HG02885 (cell line): ENCODE results near the gene SFN.
"Not testable (repeated sequence)": the region's sequence is repeated elsewhere in the genome, so short reads cannot be mapped to it uniquely, and the experiment has no call there.

ENCODE experiments used
- ATAC-seq: cut with Tn5 transposase; IDR thresholded peaks from one replicate; pipeline ENCODE4 v1.9.1; 2021; ENCODE audit warnings: mild to moderate bottlenecking; ENCODE audit not compliant: unreplicated experiment, poor library complexity

Gene SFN

DNA sequence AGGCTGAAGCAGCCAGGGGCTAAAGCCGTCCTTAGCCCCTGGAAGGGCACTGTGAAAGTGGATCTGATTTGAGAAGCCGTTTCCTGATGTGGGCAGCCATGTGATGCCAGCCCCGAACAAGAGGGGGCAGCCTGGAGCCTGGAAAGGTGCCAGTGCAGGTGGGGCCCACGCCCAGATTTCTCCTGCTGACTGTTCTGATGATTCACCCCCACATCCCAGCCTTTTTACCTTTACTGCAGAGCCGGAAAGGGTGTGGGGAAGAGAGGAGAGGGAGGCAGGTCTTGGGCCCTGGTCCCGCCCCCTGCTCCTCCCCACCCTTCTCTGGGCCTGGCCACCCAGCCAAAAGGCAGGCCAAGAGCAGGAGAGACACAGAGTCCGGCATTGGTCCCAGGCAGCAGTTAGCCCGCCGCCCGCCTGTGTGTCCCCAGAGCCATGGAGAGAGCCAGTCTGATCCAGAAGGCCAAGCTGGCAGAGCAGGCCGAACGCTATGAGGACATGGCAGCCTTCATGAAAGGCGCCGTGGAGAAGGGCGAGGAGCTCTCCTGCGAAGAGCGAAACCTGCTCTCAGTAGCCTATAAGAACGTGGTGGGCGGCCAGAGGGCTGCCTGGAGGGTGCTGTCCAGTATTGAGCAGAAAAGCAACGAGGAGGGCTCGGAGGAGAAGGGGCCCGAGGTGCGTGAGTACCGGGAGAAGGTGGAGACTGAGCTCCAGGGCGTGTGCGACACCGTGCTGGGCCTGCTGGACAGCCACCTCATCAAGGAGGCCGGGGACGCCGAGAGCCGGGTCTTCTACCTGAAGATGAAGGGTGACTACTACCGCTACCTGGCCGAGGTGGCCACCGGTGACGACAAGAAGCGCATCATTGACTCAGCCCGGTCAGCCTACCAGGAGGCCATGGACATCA lies at the start of gene SFN:
TSS of gene SFN (plus strand) at position 369 of the 904 bp plus-strand sequence. CDS start at position 433, 64 bp downstream.
- no peak for ATAC-seq

DNA sequence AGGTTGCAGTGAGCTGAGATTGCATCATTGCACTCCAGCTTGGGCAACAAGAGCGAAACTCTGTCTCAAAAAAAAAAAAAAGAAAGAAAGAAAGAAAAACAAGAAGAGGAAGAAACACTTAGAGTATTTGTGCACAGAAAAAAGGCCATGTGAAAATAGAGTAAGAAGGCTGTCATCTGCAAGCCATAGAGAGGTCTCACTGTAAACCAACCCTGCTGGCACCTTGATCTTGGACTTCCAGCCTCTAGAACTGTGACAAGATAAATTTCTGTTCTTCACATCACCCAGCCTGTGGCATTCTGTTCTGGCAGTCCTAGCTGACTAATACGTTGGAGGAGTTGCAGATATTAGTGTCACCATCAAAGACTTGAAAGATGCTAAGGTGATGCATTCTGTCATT lies 48.6 kb upstream of the SFN start:
- no peak for ATAC-seq

DNA sequence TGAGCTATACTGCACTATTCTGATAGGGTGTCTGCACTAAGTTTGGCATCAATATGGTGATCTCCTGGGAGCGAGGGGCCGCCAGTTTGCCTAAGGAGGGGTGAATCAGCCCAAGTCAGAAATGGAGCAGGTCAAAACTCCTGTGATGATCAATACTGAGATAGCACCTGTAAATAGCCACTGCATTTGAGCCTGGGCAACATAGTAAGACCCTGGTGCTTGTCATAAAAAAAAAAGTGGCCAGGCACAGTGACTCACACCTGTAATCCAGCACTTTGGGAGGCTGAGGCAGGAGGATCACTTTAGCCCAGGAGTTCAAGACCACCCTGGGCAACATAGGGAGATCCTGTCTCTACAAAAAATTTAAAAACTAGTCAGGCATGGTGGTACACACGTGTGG lies 48.1 kb upstream of the SFN start:
- no peak for ATAC-seq

DNA sequence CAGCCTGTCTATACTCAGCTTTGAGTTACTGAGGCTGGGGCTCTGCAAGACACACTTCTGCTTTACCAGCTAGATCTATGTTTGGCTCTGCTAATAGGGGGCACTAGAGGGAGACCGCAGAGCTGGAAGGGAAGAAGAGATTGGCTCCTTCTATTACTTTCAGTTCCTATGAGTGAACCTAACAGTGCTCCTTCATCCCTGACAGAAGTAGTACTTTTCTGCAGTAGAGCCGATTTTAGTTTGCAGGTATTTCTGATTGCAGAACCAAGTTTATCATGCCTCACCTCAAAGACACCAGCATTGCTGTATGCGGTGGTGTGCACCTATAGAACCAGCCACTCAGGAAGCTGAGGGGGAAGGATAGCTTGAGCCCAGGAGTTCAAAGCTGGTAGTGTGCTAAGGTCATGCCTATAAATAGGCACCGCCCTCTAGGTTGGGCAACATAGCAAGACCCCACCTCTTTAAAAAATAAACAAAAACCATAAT lies 42.1 kb upstream of the SFN start:
- ATAC-seq: peak; percentile 75

GRCh38 chr1:26822737-26823395 lies 40.1 kb upstream of the SFN start:
- no peak for ATAC-seq

GRCh38 chr1:26824731-26825130 lies 38.2 kb upstream of the SFN start:
- no peak for ATAC-seq

DNA sequence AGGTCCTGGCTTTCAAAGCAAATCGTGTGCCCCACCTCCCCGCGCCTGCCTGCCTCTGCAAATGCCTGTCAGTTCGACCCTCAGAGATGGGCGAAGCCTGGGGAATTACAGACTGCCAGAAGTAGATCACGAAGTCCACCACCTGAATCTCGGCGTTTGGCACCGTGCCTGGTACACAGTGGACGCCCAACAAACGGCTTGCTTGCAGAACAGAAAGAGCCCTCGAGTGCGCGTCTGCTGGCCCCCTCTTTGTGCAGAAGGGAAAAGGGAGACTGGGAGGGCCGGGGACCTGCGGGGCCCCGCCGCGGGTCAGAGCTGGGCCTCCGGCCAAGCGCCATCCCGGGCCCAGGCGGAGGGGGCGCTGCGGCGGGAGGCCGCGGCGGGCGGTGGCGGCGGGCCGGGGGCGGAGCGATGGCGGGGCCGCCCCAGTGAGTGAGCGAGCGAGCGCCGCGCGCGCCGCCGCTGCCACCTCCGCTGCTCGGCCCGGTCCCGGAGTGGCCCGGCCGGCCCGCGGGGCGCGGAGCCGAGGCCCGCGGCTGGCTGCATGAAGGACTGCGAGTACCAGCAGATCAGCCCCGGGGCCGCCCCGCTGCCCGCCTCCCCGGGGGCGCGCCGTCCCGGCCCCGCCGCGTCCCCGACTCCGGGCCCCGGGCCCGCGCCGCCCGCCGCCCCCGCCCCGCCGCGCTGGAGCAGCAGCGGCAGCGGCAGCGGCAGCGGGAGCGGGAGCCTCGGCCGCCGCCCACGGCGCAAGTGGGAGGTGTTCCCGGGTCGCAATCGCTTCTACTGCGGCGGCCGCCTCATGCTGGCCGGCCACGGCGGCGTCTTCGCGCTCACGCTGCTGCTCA lies 36.5 kb upstream of the SFN start, which contains the start of gene ZDHHC18:
TSS of gene ZDHHC18 (plus strand) at position 428 of the 845 bp plus-strand sequence. CDS start at position 545, 117 bp downstream.
- peak; percentile 81 for ATAC-seq

DNA sequence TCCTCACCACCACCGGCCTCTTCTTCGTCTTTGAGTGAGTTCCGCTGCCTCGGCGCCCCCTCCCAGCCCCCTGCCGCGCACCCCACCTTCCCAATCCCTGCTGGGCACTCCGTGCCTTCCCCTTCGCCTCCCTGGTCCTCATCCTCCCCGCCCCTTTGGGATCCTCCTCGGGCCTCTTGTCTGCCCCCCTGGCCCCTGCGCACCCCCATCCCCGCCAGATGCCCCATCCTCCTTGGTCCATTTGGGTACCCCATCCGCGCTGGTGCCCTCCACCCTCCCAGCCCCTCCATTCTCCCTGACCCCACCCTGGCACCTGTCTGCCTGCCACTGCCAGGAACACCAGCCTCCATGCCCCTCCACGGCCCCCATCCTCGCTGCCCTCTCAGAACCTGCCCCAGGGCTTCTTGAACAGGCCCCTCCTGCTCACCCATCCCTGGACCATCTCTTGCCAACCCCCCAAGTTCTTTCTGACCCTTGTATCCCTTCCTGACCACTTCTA lies 35.8 kb upstream of the SFN start:
- ATAC-seq: no peak

GRCh38 chr1:26827663-26828062 lies 35.3 kb upstream of the SFN start:
- no peak for ATAC-seq

GRCh38 chr1:26828411-26828991 lies 34.4 kb upstream of the SFN start:
- ATAC-seq: no peak

- no peak for ATAC-seq
Measured at GRCh38 chr1:26829184-26829911, 33.6 kb upstream of the SFN start.

DNA sequence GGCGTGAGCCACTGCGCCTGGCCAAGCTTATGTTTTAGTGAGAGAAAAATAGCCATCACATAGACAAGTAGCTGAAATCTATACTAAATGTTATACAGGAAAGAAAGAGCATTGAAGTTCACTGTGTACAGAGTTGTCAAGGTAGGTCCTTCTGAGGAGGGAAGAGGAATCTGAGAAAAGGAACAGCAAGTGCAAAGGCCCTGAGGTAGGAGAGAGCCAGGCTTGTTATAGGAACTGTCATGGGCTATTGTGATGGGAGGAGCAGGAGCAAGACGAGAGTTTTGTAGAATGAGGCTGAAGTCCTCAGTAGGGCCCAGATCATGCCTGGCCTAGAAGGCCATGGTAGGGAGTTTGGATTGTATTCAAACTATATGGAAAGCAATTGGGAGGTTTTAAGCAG lies 31.9 kb upstream of the SFN start:
- no peak for ATAC-seq

DNA sequence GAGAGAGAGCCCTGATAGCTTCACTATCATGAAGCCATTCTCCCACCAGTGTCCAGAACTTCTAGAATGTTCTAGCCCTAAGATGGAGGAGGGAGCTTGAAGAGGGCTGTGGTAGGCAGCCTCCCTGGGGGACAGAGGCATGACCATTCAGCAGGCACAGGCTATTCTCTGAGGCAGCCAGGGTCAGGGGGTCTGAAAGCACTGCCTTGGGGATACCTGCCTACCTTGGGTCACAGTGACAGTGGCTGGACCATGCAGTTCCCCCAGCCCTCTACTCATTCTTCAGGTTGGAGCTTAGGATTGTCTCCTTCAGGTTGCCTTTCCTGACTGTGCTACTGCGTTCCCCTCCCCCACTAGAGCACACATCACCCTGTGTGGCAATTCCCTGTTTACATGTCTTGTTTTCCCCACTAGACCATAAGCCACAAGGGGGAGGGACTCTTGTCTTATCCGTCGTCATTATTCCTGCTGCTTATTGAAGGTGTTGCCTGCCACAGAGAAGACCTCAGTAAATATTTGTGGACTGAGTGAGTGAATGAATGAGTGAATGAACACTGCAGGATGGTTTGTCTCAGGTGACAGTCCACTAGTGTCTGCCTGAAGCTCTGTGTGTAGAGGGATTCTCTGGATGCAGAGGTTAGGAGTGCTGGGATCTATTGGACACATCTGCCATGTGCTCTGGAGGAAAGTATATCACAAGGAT lies 31.3 kb upstream of the SFN start:
- no peak for ATAC-seq

DNA sequence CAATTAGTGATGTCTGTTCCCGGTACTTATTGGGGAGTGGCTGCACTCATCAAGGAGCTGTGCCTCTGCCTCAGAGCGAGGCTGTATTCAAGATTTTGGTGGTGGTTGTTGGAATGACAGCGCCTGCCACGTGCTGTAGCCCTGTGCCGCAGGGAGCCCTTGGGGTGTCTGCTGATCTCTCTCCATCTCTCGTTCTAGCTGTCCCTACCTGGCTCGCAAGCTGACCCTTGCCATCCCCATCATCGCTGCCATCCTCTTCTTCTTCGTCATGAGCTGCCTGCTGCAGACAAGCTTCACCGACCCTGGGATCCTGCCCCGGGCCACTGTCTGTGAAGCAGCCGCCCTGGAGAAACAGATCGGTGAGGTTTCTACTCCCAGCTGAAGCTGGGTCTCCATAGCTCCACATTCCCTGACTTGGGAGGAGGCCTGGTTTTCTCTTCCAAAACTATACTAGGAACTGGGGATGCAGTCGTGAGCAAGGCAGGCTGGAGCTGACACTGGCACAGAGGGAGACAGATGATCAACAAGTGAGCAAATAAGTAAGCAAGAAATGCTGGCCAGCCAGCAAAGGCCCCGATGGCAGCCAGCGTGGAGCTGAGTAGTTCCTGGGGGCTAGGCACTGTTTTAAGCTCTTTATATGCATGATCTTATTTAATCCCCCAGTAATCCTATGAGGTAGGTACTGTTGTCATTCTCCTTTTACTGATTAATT lies 30.5 kb upstream of the SFN start:
- no peak for ATAC-seq

GRCh38 chr1:26833432-26834405 lies 29.2 kb upstream of the SFN start:
- peak; percentile 84 for ATAC-seq

- ATAC-seq: not testable (repeated sequence)
Measured at GRCh38 chr1:26837665-26838064, 25.3 kb upstream of the SFN start.
